ENCODE measurements around the gene TMEM132D. TPM values are rescaled to one million over a fixed set of nuclear protein-coding genes. Genes with fewer than 3 reads are reported as not detected.

The TMEM132D gene
- total and polyA plus RNA-seq, 3 donors from 2014 or later, result 0.44 to 0.50 (median 0.47) TPM

DNA sequence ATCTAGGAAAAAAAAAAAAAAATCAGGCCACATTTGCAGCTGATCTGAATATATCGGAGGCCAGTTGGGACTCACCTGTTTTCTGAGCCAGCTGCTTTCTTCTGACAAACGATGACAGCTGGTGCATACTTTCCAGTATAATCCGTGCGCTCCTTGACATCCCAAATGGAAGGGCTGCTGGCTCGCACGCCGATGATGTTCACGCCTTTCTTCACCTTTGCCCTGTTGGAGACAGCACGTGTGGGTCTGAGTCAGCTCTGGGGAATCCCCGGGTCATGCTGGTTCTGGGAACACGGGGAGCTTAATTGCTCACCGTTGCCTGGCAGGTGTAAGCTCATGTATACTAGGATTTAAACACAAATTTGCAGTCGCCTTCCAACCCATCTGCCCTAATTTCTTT, 372.8 kb downstream of the TMEM132D start:
- 47 to 63% methylated on average over 13 of the region's 13 CpGs for WGBS, 2 donors
- intact Hi-C loops (cut with DNase I; ENCODE audit: low total_unique reads), result no loop called here
- Histone ChIP-seq H3K4me3 (no peak overlapping the region), H3K9me3 (no peaks in the 10 kb centered on the region), H3K27me3 (no peaks in the 10 kb centered on the region), H3K27ac (no peak overlapping the region), H3K36me3 (ENCODE audit: low read depth, missing control alignments) (no peaks in the 10 kb centered on the region), H3K4me1 (no peaks in the 10 kb centered on the region)
- TF ChIP-seq POLR2A (IDR thresholded peaks at IDR 0.05), result no peak
- no peak for DNase-seq

- no peak for DNase-seq
- H3K27ac ChIP-seq, result no peak overlapping the region
- no peaks in the 10 kb centered on the region for H3K9me3 ChIP-seq
- H3K36me3 ChIP-seq (ENCODE audit: low read depth, missing control alignments), result no peaks in the 10 kb centered on the region
- TF ChIP-seq, protein P1, sequence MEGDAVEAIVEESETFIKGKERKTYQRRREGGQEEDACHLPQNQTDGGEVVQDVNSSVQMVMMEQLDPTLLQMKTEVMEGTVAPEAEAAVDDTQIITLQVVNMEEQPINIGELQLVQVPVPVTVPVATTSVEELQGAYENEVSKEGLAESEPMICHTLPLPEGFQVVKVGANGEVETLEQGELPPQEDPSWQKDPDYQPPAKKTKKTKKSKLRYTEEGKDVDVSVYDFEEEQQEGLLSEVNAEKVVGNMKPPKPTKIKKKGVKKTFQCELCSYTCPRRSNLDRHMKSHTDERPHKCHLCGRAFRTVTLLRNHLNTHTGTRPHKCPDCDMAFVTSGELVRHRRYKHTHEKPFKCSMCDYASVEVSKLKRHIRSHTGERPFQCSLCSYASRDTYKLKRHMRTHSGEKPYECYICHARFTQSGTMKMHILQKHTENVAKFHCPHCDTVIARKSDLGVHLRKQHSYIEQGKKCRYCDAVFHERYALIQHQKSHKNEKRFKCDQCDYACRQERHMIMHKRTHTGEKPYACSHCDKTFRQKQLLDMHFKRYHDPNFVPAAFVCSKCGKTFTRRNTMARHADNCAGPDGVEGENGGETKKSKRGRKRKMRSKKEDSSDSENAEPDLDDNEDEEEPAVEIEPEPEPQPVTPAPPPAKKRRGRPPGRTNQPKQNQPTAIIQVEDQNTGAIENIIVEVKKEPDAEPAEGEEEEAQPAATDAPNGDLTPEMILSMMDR (IDR thresholded peaks at IDR 0.05), result no peak
- no peak for TF ChIP-seq POLR2A (IDR thresholded peaks at IDR 0.05)
- H3K4me3 ChIP-seq, result no peak overlapping the region
- WGBS, 2 donors, result 66 to 80% methylated on average over 6 of the region's 6 CpGs
- intact Hi-C loops (cut with DNase I; ENCODE audit: low total_unique reads), result no loop called here
- no peaks in the 10 kb centered on the region for H3K4me1 ChIP-seq
- no peaks in the 10 kb centered on the region for H3K27me3 ChIP-seq
These were observed 373.3 kb downstream of the TMEM132D start for GRCh38 chr12:129530517-129530916.

GRCh38 chr12:129527506-129527905, 376.3 kb downstream of the TMEM132D start:
- Histone ChIP-seq H3K27ac (no peak overlapping the region), H3K9me3 (no peaks in the 10 kb centered on the region), H3K4me1 (no peaks in the 10 kb centered on the region), H3K27me3 (no peaks in the 10 kb centered on the region), H3K4me3 (no peak overlapping the region), H3K36me3 (ENCODE audit: low read depth, missing control alignments) (no peaks in the 10 kb centered on the region)
- no peak for TF ChIP-seq POLR2A (IDR thresholded peaks at IDR 0.05)
- TF ChIP-seq, protein P1 (IDR thresholded peaks at IDR 0.05), result no peak
- DNase-seq, result no peak
- 67 to 69% methylated on average over 3 of the region's 3 CpGs for WGBS, 2 donors
- intact Hi-C loops (cut with DNase I; ENCODE audit: low total_unique reads), result no loop called here

DNA sequence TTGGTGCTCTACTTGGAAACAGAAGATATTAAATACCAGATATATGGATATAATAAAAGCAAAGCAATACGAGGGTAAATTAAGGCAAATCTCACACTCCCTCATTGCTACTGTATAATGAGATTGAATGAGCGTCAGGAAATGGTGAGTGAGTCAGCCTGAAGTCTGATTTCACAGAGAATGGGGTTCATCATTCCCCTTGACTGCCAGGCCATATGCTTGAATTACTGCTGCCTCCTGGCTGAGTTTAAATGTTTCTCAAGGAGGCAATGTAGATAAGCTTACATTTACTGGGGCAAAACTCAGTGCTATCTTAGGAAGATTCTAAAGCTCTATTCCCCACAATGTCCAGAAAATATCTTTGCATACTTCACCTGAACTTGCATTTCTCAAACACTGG, 380.2 kb downstream of the TMEM132D start:
- intact Hi-C loops (cut with DNase I; ENCODE audit: low total_unique reads), result no loop called here
- no peaks in the 10 kb centered on the region for H3K4me1 ChIP-seq
- WGBS, 2 donors, result 35 to 63% methylated on average over 2 of the region's 2 CpGs

GRCh38 chr12:129520739-129521138, 383.1 kb downstream of the TMEM132D start:
- intact Hi-C loops (cut with DNase I; ENCODE audit: low total_unique reads), result no loop called here
- H3K27me3 ChIP-seq, result no peaks in the 10 kb centered on the region
- WGBS, 2 donors, result 72 to 92% methylated on average over 1 of the region's 1 CpG
- DNase-seq, result no peak
- H3K36me3 ChIP-seq (ENCODE audit: low read depth, missing control alignments), result no peaks in the 10 kb centered on the region
- no peaks in the 10 kb centered on the region for H3K4me1 ChIP-seq
- TF ChIP-seq, protein P1 (IDR thresholded peaks at IDR 0.05), result no peak
- no peak for TF ChIP-seq POLR2A (IDR thresholded peaks at IDR 0.05)
- H3K27ac ChIP-seq, result no peak overlapping the region
- no peak overlapping the region for H3K4me3 ChIP-seq
- no peaks in the 10 kb centered on the region for H3K9me3 ChIP-seq

More for the DNA sequence above, 380.2 kb downstream of the TMEM132D start:
- H3K9me3 ChIP-seq, result no peaks in the 10 kb centered on the region
- no peaks in the 10 kb centered on the region for H3K27me3 ChIP-seq
- H3K36me3 ChIP-seq (ENCODE audit: low read depth, missing control alignments), result no peaks in the 10 kb centered on the region
- TF ChIP-seq, protein P1 (IDR thresholded peaks at IDR 0.05), result no peak
- TF ChIP-seq POLR2A (IDR thresholded peaks at IDR 0.05), result no peak
- no peak overlapping the region for H3K4me3 ChIP-seq
- no peak overlapping the region for H3K27ac ChIP-seq
- no peak for DNase-seq
